ENCODE measurements around the gene DES.

DES gene

GRCh38 chr2:219421323-219421722 is 3.1 kb downstream of the DES start:
- no peak overlapping the region for H3K4me3 ChIP-seq
- H3K4me2 ChIP-seq: no peak overlapping the region
- no peaks in the 10 kb centered on the region for H3K9me3 ChIP-seq (replicated peaks in 1 of 11)
- no peak overlapping the region for H3K9ac ChIP-seq
- H3K4me1 ChIP-seq: peaks cover 15 to 43% (median 24%) of the 10 kb centered on the region in 10 experiments
- H3K36me3 ChIP-seq: no peaks in the 10 kb centered on the region
- no peak overlapping the region for H3K27ac ChIP-seq
- no peak for TF ChIP-seq Cebpa-rat (IDR thresholded peaks at IDR 0.05)
- no peaks in the 10 kb centered on the region for H3K27me3 ChIP-seq
- no peaks in the 10 kb centered on the region for H4K20me1 ChIP-seq

DNA sequence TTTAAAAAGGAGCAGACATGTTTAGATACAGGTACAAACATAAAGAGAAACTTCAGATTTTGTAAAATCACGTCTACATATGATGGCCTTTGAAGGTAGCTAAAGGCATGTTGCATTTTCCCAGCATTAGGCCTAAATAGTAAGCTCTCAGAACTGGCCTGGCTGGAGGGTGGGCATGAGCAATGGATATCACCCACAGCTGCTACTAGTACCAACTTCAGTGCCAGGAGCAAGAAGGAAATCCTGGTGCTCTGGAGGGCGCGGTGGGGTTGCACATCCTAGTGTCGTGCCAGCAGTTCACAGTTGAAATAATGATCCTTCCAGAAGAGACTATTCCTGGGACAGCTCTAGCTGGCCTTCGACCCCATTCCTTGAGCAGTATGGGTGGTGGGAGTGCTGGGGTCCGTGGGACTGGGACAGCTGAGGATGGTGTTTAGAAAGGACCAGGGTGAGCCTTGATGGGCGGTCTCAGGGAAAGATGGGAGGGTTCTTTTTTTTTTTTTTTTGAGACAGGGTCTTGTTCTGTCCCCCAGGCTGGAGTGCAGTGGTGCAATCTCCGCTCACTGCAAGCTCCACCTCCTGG is 4.9 kb downstream of the DES start:
- no peak for TF ChIP-seq Cebpa-rat (IDR thresholded peaks at IDR 0.05)
- H3K4me2 ChIP-seq: no peak overlapping the region
- no peak overlapping the region for H3K4me3 ChIP-seq
- no peak overlapping the region for H3K9ac ChIP-seq
- no peak overlapping the region for H3K27ac ChIP-seq
- H4K20me1 ChIP-seq: no peaks in the 10 kb centered on the region
- H3K4me1 ChIP-seq: peaks cover 0 to 27% (median 12%) of the 10 kb centered on the region in 10 experiments; a peak in 14 of 20 replicates
- H3K27me3 ChIP-seq: no peaks in the 10 kb centered on the region
- H3K9me3 ChIP-seq (replicated peaks in 1 of 11): no peaks in the 10 kb centered on the region
- H3K36me3 ChIP-seq: no peaks in the 10 kb centered on the region

DNA sequence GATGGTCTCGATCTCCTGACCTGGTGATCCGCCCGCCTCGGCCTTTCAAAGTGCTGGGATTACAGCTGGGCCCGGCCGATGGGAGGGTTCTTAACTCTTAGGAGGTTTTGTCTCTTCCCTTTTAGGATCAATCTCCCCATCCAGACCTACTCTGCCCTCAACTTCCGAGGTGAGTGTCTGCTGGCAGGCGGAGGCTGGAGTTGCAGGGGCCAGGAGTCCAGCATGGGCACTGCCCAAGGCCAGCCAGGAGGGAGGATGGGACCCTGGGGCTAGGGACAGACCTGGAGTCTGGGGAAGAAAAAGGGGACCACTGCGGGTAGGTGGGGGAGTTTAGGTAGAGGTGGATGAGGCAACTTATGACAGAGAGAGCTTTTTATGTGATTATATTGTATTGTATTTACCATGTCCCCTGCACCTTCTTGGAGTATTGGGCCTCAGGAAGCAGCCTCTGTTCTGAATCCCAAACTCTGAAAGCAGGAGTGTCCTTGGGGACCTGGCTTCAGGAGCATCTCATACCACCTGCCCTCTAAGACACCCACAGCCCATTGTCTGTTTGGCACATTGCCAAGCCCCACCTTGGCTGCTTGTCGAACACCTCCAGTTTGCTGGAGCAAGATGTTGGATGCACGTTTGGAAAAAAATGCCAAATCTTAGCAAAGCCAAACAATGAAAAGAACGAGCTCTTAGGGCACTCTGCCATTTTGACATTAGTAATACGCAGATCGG is 5.6 kb downstream of the DES start:
- Histone ChIP-seq H4K20me1 (no peaks in the 10 kb centered on the region), H3K4me2 (no peak overlapping the region), H3K4me1 (peaks cover 0 to 19% (median 9%) of the 10 kb centered on the region in 10 experiments; a peak in 11 of 20 replicates), H3K27me3 (no peaks in the 10 kb centered on the region), H3K27ac (no peak overlapping the region), H3K9ac (no peak overlapping the region), H3K9me3 (replicated peaks in 1 of 11) (no peaks in the 10 kb centered on the region), H3K36me3 (no peaks in the 10 kb centered on the region), H3K4me3 (no peak overlapping the region)
- no peak for TF ChIP-seq Cebpa-rat (IDR thresholded peaks at IDR 0.05)

DNA sequence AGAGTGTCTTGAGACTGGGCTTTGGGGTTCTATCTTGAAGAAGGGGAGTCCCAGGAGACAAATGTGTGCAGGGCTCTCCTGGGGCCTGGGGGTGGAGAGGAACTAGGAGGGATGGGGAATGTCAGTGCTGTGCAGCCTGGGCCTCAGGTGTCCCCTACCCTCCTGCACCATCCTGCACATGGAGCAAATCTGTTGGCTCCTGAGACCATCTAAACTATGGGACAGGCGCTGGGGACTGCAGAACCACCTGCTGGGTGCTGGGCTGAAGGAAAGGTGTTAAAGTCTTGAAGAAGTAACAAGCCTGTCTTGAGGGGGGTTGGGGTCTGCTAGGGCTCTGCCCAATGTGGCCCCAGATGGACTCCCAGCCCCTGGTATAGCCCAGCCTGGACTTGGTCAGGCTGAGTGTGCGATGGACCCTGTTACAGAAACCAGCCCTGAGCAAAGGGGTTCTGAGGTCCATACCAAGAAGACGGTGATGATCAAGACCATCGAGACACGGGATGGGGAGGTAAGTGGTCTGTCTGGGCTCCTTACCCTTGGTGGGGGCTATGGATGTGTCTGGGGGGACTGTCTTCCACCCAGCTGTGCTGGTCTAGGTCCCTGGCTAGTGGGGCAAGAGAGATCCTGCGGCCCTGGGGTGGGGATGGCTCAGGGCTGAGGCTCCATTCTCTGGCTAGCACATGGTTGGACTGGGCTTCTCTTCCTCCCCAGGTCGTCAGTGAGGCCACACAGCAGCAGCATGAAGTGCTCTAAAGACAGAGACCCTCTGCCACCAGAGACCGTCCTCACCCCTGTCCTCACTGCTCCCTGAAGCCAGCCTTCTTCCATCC is 7.3 kb downstream of the DES start:
- Histone ChIP-seq H3K27me3 (no peaks in the 10 kb centered on the region), H3K4me1 (peaks cover 0 to 5% (median 0%) of the 10 kb centered on the region in 10 experiments; a peak in 3 of 20 replicates), H3K4me2 (no peak overlapping the region), H3K9me3 (replicated peaks in 1 of 11) (no peaks in the 10 kb centered on the region), H3K27ac (no peak overlapping the region), H3K36me3 (no peaks in the 10 kb centered on the region), H4K20me1 (no peaks in the 10 kb centered on the region), H3K4me3 (no peak overlapping the region), H3K9ac (no peak overlapping the region)
- TF ChIP-seq Cebpa-rat (IDR thresholded peaks at IDR 0.05): no peak

- Histone ChIP-seq H3K27me3 (no peaks in the 10 kb centered on the region), H3K36me3 (no peaks in the 10 kb centered on the region), H3K27ac (no peak overlapping the region), H4K20me1 (no peaks in the 10 kb centered on the region), H3K4me3 (no peak overlapping the region), H3K4me2 (no peak overlapping the region), H3K9me3 (replicated peaks in 1 of 11) (no peaks in the 10 kb centered on the region), H3K9ac (no peak overlapping the region), H3K4me1 (peaks cover 0 to 7% (median under 1%) of the 10 kb centered on the region in 10 experiments; a peak in 7 of 20 replicates)
- no peak for TF ChIP-seq Cebpa-rat (IDR thresholded peaks at IDR 0.05)
Observed at GRCh38 chr2:219426068-219426443, 7.9 kb downstream of the DES start.

DNA sequence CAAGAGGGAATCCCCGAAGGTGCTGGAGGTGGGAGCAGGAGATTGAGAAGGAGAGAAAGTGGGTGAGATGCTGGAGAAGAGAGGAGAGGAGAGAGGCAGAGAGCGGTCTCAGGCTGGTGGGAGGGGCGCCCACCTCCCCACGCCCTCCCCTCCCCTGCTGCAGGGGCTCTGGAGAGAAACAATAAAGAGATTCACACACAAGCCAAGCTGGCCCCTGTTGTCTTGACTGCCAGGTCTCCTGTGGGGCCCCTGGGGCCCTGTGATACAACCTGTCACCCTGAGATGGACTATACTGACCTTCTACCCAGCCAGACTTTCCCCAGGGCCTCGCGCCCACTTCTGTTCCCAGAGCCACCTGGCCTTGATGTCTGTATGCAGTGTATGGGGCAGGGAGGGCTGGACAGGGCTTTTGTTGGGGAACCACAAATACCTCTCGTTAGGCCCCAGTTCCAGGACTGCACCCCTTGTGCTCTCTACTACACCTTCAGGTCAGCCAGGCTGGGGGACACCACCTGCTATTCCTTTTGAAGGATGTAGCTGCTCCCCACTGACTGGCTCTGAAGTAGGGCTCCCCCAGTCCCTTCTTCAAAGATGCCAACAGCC is 8.5 kb downstream of the DES start:
- no peaks in the 10 kb centered on the region for H3K9me3 ChIP-seq (replicated peaks in 1 of 11)
- H3K4me3 ChIP-seq: no peak overlapping the region
- H3K27ac ChIP-seq: no peak overlapping the region
- H3K4me2 ChIP-seq: no peak overlapping the region
- no peaks in the 10 kb centered on the region for H4K20me1 ChIP-seq
- no peaks in the 10 kb centered on the region for H3K27me3 ChIP-seq
- no peak for TF ChIP-seq Cebpa-rat (IDR thresholded peaks at IDR 0.05)
- no peaks in the 10 kb centered on the region for H3K36me3 ChIP-seq
- H3K4me1 ChIP-seq: peaks cover 0 to 13% (median 3%) of the 10 kb centered on the region in 10 experiments; a peak in 7 of 20 replicates
- no peak overlapping the region for H3K9ac ChIP-seq

DNA sequence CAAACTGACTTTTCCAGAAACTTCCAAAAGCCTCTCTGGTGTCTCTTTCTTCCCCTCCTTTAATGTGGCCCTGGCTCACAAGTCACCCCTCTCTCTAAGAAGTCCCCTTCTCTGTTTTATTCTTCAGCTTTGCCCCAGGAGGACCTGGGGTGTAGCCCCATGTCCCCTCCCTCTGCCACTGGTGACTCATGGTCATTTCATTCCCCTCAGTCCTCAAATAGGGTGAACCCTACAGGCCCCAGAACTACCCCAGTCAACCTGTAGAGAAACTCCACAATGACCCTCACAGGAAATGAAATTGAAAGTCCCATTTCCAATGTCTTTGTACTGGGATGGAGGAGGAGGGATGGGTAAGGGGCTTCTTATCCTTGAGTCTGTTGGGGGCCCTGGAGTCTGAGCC is 10.3 kb downstream of the DES start:
- no peak overlapping the region for H3K4me3 ChIP-seq

GRCh38 chr2:219429958-219430606 is 11.9 kb downstream of the DES start:
- Histone ChIP-seq H3K36me3 (no peaks in the 10 kb centered on the region), H3K4me2 (no peak overlapping the region), H3K4me3 (no peak overlapping the region), H3K4me1 (peaks cover 0 to 11% (median 3%) of the 10 kb centered on the region in 10 experiments; a peak in 7 of 20 replicates), H3K27me3 (peaks cover 13 to 20% (median 16%) of the 10 kb centered on the region in 11 experiments), H3K9me3 (replicated peaks in 1 of 11) (no peaks in the 10 kb centered on the region), H3K9ac (peak overlapping the region in 2 of 11 experiments; percentile 21 to 63; a peak in 2 of 22 replicates), H4K20me1 (peaks cover 0 to 5% (median 0%) of the 10 kb centered on the region in 11 experiments; a peak in 1 of 22 replicates), H3K27ac (no peak overlapping the region)
- TF ChIP-seq Cebpa-rat (IDR thresholded peaks at IDR 0.05): no peak

More for the DNA sequence above, 10.3 kb downstream of the DES start:
- Histone ChIP-seq H4K20me1 (no peaks in the 10 kb centered on the region), H3K4me1 (peaks cover 0 to 13% (median 3%) of the 10 kb centered on the region in 10 experiments; a peak in 7 of 20 replicates), H3K9me3 (replicated peaks in 1 of 11) (no peaks in the 10 kb centered on the region), H3K27me3 (peaks cover 0 to 4% (median 0%) of the 10 kb centered on the region in 11 experiments; a peak in 7 of 22 replicates), H3K27ac (no peak overlapping the region), H3K9ac (no peak overlapping the region), H3K36me3 (no peaks in the 10 kb centered on the region), H3K4me2 (no peak overlapping the region)
- no peak for TF ChIP-seq Cebpa-rat (IDR thresholded peaks at IDR 0.05)

All from BLaER1 treated with 17β-estradiol and CSF1 and Interleukin-3, amounts not matched to agents 10 nM and 100 nM (cell line).